Stimulated activated CD4-positive, alpha-beta T cell treated with anti-CD3 and anti-CD28 coated beads, Interleukin-2, amount 100 ng/mL, for 4 hours (primary cell): ENCODE data around the gene TMEM255B.
"Not testable (repeated sequence)": the region's sequence is repeated elsewhere in the genome, so short reads cannot be mapped to it uniquely, and the experiment has no call there.

Experiments used
- DNase-seq: peaks from one replicate; pipeline ENCODE4 v3.0.0-alpha.2; 2020; ENCODE audit warnings: low read depth

The TMEM255B gene

GRCh38 chr13:113817860-113818691 is 59.0 kb downstream of the TMEM255B start:
- no peak for DNase-seq

GRCh38 chr13:113818700-113819295 is 59.8 kb downstream of the TMEM255B start:
- no peak for DNase-seq

DNA sequence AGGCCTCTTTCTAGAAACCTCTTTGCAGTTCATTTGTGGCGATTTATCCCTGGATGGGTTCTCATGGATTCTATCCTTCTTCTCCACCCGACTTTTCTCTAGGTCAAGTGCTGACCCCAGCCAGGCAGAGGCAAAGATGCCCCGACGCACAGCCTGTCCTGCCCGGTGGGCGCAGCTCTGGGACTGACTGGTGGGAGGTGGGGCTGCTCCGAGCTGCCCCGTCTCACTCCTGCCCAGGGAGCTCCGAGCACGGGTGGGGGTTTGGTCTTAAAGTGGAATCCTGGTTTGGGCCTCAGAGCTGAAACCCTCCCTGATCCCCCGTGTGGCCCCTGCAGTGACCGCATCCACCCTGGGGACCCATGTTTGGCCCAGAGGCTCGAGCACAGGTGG is 60.3 kb downstream of the TMEM255B start:
- no peak for DNase-seq

DNA sequence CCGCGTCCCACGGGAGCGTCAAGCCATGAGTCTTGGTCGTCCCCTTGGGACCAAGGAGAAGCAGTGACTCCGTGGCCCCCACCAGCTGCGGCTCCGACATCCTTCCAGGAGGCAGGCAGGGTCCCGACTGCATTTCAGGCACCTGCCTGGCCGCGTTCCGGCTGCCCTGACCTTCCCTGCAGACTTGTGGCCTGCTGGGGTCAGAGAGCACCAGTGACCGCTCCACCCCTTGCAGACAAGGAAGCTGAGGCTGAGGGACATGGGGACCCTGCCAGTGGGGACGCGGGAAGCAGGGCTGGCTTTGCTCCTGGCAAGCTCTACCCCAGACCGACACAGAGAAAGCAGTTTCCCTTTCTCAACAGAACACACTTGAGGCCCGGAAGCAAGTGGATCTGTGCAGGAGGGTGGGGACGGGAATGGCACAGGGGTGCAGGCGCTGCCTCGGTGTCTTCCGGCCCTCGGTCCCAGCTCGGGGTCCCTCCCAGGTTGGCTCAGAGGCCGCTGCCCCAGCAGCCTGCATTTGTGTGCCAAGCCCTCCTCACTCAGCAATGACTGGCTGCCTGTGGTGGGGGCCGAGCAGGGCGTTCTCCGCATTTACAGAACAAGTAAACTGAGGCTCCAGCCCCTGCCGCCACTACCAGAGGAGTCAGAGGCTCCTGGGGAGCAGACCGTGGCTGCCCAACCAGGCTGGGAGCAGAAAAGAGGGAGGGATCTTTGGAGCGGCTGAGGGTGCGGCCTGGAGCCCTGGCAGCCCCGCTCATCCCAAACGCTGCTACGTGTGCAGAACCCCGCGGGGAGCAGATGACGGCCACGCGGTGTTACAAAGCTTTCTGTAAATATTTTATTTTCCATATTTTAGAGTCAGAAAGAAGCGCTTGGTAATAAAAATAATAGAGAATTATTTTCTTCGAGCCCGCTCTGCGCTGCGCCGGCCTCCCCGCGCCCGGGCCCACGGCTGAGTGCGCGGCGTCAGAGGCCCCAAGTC is 61.0 kb downstream of the TMEM255B start:
- DNase-seq: no peak

GRCh38 chr13:113820813-113821651 is 62.0 kb downstream of the TMEM255B start:
- no peak for DNase-seq

DNA sequence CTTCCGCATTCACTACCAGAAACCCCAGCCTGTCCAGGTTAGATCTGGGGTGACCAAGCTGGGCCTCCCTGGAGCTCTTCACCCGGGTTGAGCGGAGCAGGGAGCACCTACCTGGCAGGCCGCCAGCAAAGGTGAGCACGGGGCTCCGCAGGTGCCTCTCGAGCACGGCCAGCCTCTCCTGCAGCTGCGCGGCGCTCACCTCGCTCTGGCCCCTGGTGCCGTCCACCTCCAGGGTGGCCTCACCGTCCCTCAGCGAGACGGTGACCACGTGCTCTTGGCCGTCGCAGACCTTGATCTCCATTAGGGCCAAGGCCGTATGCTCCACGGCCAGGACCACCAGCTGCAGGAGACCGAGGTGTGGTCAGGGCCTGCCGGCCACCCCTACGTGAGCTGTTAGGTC is 62.8 kb downstream of the TMEM255B start:
- DNase-seq: no peak

- DNase-seq: no peak
Measured at GRCh38 chr13:113822266-113822665, 63.2 kb downstream of the TMEM255B start.

GRCh38 chr13:113822956-113823744 is 64.1 kb downstream of the TMEM255B start:
- no peak for DNase-seq

- no peak for DNase-seq
Measured at GRCh38 chr13:113823771-113824170, 64.7 kb downstream of the TMEM255B start.

DNA sequence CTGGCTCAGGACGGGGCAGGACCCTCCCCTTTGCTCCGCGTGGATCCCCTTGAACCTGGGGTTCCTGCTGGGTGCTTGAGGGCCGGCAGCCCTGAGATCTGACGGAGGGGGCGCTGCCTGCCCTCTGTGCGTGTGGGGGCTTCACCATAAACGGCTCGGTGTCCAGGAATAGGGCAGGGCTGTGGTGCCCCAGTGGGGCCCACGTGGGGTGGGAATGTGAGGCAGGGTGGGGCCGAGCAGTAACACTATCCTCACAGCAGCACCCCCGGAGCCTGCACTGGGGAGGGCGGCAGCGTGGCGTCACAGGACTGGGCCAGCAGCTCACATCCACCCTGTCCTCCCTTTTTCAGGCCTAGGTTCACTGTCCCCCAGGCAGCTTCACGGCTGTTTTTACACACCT is 66.8 kb downstream of the TMEM255B start:
- no peak for DNase-seq

DNA sequence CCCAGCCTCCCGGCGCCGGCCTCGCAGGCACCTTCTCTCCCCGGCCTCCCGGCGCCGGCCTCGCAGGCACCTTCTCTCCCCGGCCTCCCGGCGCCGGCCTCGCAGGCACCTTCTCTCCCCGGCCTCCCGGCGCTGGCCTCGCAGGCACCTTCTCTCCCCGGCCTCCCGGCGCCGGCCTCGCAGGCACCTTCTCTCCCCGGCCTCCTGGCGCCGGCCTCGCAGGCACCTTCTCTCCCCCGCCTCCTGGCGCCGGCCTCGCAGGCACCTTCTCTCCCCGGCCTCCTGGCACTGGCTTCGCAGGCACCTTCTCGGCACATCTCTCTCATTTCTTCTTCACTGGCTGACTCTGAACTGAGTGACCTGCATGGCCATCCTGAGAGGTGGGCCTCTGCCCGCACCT is 67.4 kb downstream of the TMEM255B start:
- DNase-seq: not testable (repeated sequence)

DNA sequence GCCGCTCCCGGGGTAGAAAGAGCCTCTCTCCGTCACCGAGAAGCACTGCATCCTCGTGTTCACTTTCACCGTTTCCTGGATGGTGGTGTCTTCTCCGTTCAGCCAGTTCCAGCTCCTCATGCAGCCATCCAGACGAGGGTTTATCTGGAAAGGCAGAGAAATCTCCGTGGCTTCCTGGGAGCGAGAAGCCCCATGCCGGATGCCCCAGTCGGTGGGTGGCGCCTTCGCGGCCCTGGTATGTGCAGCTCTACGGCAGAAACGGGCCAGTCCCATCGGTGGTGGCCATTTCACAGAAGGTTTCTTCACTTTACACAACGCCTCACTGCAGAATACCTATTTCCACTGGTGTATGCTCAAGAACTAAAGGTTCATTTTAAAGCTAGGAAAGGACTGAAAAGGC is 68.0 kb downstream of the TMEM255B start:
- DNase-seq: no peak

DNA sequence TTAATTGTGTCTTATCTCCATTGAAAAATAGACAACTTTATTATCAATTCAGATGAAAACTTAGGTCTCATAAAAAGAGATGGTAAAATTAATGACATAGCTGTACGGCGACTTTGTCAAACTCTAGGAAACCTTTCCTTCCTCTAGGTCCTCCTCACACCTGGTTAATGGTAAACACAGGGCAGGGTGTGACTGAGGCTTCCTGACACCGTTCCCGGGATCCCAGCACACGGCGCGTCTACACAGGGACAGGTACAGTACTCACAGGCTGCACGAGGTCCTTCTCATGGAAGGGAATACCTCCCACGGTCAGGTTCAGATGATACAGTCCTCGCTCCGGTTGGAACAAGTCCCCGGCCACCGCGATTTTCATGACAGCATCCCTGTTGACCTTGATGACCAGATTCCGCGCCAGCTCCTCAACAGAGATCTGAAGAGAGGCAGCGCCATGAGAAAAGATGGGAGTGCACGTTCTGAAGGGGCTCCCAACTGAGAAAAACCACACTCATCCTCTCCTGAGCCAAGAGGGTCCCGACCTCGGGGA is 69.3 kb downstream of the TMEM255B start:
- no peak for DNase-seq

- DNase-seq: not testable (repeated sequence)
Measured at GRCh38 chr13:113830426-113830950, 71.5 kb downstream of the TMEM255B start.

DNA sequence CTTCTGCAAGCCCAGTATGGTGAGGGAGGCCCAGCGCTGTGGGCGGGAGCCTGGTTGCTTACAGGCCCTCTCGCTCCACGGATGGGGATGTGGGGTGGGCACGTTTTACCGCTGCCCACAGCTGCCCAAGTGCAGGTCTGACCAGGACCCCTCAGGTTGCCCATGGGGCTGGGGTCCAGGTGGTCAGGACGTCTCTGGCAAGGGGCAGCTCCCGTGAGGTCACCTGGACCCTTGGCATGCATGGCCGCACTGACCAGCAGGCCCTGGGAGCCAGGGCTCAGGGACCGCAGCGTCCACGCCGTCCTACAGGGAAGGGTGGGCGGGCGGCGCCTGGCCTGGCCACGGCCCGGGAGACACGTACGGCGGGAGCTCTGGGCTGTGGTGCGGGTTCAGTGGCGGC is 72.0 kb downstream of the TMEM255B start:
- no peak for DNase-seq

DNA sequence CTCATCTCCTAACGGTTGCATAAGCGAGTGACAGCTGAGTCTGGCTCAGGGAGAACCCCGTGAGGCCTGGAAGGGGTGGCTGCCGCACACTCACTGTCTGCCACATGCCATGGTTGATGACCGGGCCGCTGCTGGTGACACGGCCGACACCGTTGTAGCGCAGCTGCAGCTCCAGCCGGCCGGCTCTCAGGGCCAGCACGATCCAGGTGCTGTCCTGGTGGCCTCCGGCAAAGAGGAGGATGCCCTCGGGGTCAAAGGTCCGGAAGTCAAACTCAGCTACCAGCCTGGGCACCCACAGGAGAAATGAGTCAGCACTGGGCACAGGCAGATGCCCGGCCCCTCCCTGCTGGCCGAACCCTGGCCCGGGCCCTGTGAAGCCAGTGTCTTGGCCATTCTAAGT is 73.2 kb downstream of the TMEM255B start:
- DNase-seq: no peak

DNA sequence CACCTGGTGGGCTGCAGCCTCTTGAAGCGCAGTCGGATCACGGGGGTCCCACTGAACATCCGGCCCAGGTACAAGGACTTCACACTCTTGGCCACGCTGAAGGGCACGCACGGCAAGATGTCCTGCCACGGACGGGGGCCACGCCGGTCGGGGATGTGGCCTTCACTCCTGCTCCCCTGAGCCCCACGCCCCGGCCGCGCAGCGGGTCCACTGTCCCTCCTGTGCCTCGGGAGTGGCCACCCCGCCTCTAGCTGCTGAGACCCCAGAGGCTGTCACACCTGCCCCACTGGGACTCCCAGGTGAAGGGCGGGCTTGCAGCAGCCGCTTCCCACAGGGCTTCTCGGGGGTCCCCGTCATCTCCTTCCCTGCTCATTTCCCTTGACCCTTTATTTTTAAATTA is 73.6 kb downstream of the TMEM255B start:
- no peak for DNase-seq

GRCh38 chr13:113833111-113833830 is 74.2 kb downstream of the TMEM255B start:
- DNase-seq: no peak

GRCh38 chr13:113834006-113834405 is 75.0 kb downstream of the TMEM255B start:
- DNase-seq: not testable (repeated sequence)
